ENCODE data around the gene MAP2K4.

- TF ChIP-seq, protein P1, sequence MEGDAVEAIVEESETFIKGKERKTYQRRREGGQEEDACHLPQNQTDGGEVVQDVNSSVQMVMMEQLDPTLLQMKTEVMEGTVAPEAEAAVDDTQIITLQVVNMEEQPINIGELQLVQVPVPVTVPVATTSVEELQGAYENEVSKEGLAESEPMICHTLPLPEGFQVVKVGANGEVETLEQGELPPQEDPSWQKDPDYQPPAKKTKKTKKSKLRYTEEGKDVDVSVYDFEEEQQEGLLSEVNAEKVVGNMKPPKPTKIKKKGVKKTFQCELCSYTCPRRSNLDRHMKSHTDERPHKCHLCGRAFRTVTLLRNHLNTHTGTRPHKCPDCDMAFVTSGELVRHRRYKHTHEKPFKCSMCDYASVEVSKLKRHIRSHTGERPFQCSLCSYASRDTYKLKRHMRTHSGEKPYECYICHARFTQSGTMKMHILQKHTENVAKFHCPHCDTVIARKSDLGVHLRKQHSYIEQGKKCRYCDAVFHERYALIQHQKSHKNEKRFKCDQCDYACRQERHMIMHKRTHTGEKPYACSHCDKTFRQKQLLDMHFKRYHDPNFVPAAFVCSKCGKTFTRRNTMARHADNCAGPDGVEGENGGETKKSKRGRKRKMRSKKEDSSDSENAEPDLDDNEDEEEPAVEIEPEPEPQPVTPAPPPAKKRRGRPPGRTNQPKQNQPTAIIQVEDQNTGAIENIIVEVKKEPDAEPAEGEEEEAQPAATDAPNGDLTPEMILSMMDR (IDR thresholded peaks at IDR 0.05 in 8 of 11, conservative IDR thresholded peaks at IDR 0.05 in 3 of 11): no peak
- TF ChIP-seq POLR2A (IDR thresholded peaks at IDR 0.05): no peak
These were observed 76.6 kb downstream of the MAP2K4 start for GRCh38 chr17:12097326-12097725.

All from spleen (tissue), 7 donors.